Loucy (cell line): ENCODE results near the gene CELF2.

Experiments used
- H2AFZ ChIP-seq: fragments of 200-600 bp; sonication (generic); 2 replicates; pipeline ENCODE4 v1.6.0; 2016; ENCODE audit warnings: antibody characterized with exemption, mild to moderate bottlenecking, low read length, moderate library complexity
- H3F3A ChIP-seq: fragments of 200-600 bp; 2 replicates; pipeline ENCODE4 v1.6.0; 2016; ENCODE audit warnings: antibody characterized with exemption, low read depth, mild to moderate bottlenecking
- H3K27me3 ChIP-seq: fragments of 200-600 bp; sonication (generic); 2 replicates; pipeline ENCODE4 v1.6.1; 2014; ENCODE audit warnings: low read length, mild to moderate bottlenecking; ENCODE audit not compliant: insufficient read depth, poor library complexity, severe bottlenecking
- H3K36me3 ChIP-seq: fragments of 200-600 bp; sonication (generic); 2 replicates; pipeline ENCODE4 v1.6.1; 2016; ENCODE audit warnings: low read length; ENCODE audit not compliant: insufficient read depth
- H3K4me1 ChIP-seq: fragments of 200-600 bp; sonication (generic); 2 replicates; pipeline ENCODE4 v1.5.1; 2014; ENCODE audit warnings: low read length, mild to moderate bottlenecking; ENCODE audit not compliant: insufficient read depth, poor library complexity, severe bottlenecking
- H3K4me2 ChIP-seq: fragments of 200-600 bp; sonication (generic); 2 replicates; pipeline ENCODE4 v1.6.0; 2014; ENCODE audit warnings: antibody characterized with exemption, low read length, low read depth, mild to moderate bottlenecking; ENCODE audit not compliant: poor library complexity, severe bottlenecking
- H3K4me3 ChIP-seq: fragments of 200-600 bp; sonication (generic); 2 replicates; pipeline ENCODE4 v1.5.1; 2014; ENCODE audit warnings: low read length, mild to moderate bottlenecking, mixed read lengths; ENCODE audit not compliant: poor library complexity, severe bottlenecking
- H3K79me2 ChIP-seq: fragments of 200-600 bp; sonication (generic); 2 replicates; pipeline ENCODE4 v1.6.1; 2014; ENCODE audit warnings: low read length; ENCODE audit not compliant: insufficient read depth
- H3K9ac ChIP-seq: fragments of 200-600 bp; sonication (generic); 2 replicates; pipeline ENCODE4 v1.6.0; 2014; ENCODE audit warnings: mild to moderate bottlenecking, low read depth, low read length, moderate library complexity; ENCODE audit not compliant: poor library complexity, severe bottlenecking
- H3K9me2 ChIP-seq: fragments of 200-600 bp; sonication (generic); replicated peaks from 2 replicates; pipeline ENCODE4 v1.6.1; 2016; ENCODE audit warnings: low read depth, low read length, mixed read lengths
- H3K9me3 ChIP-seq: fragments of 200-600 bp; sonication (generic); 2 replicates; pipeline ENCODE4 v1.6.1; 2014; ENCODE audit warnings: mild to moderate bottlenecking, antibody characterized with exemption, low read length, low read depth; ENCODE audit not compliant: insufficient read depth
- H4K20me1 ChIP-seq: fragments of 200-600 bp; sonication (generic); 2 replicates; pipeline ENCODE4 v1.6.0; 2014; ENCODE audit warnings: antibody characterized with exemption, low read length, mild to moderate bottlenecking; ENCODE audit not compliant: insufficient read depth, poor library complexity, severe bottlenecking
- CTCF ChIP-seq: fragments of 200-600 bp; sonication (generic); conservative IDR thresholded peaks from 2 replicates; pipeline ENCODE4 v1.5.1; 2014; ENCODE audit warnings: mild to moderate bottlenecking, antibody characterized with exemption, low read length
- EZH2phosphoT487 ChIP-seq: fragments of 200-600 bp; IDR thresholded peaks from 2 replicates; pipeline ENCODE4 v1.6.1; 2018; ENCODE audit warnings: antibody characterized with exemption, mild to moderate bottlenecking, moderate library complexity, borderline replicate concordance

The CELF2 gene

GRCh38 chr10:11026773-11027172 lies 9.1 kb downstream of the CELF2 start:
- Histone ChIP-seq H2AFZ (no peak overlapping the region), H3K4me1 (no peaks in the 10 kb centered on the region), H3K36me3 (no peaks in the 10 kb centered on the region), H3F3A (no peaks in the 10 kb centered on the region), H3K4me2 (no peak overlapping the region), H3K9me2 (no peaks in the 10 kb centered on the region), H3K9me3 (no peaks in the 10 kb centered on the region), H3K9ac (no peak overlapping the region), H3K27me3 (no peaks in the 10 kb centered on the region), H4K20me1 (no peaks in the 10 kb centered on the region), H3K79me2 (no peaks in the 10 kb centered on the region), H3K4me3 (no peak overlapping the region)
- no peak for TF ChIP-seq EZH2phosphoT487
- TF ChIP-seq CTCF = no peak

GRCh38 chr10:11034762-11035161 lies 17.1 kb downstream of the CELF2 start:
- TF ChIP-seq CTCF (no peak), EZH2phosphoT487 (no peak)
- no peak overlapping the region for H3K4me2 ChIP-seq
- no peaks in the 10 kb centered on the region for H3K9me2 ChIP-seq
- H3K9me3 ChIP-seq = no peaks in the 10 kb centered on the region
- H3K4me3 ChIP-seq = no peak overlapping the region
- no peaks in the 10 kb centered on the region for H3F3A ChIP-seq
- H3K27me3 ChIP-seq = no peaks in the 10 kb centered on the region
- peaks cover 5% of the 10 kb centered on the region for H3K4me1 ChIP-seq
- H3K36me3 ChIP-seq = no peaks in the 10 kb centered on the region
- no peaks in the 10 kb centered on the region for H3K79me2 ChIP-seq
- no peaks in the 10 kb centered on the region for H4K20me1 ChIP-seq
- no peak overlapping the region for H3K9ac ChIP-seq
- H2AFZ ChIP-seq = no peak overlapping the region

- Histone ChIP-seq H3K4me1 (peaks cover 5% of the 10 kb centered on the region), H3K9ac (no peak overlapping the region), H3K9me2 (no peaks in the 10 kb centered on the region), H3K4me3 (no peak overlapping the region), H4K20me1 (no peaks in the 10 kb centered on the region), H3K27me3 (no peaks in the 10 kb centered on the region), H3K79me2 (no peaks in the 10 kb centered on the region), H2AFZ (no peak overlapping the region), H3K4me2 (no peak overlapping the region), H3K9me3 (no peaks in the 10 kb centered on the region), H3F3A (no peaks in the 10 kb centered on the region), H3K36me3 (no peaks in the 10 kb centered on the region)
- no peak for TF ChIP-seq CTCF
- TF ChIP-seq EZH2phosphoT487 = no peak
Observed at GRCh38 chr10:11035301-11035991, 17.8 kb downstream of the CELF2 start.
